SKM-1 treated with dmso at 0.1 percent for 144 hours (cell line): ENCODE data around the gene INSC.

ENCODE experiments used
- DNase-seq: peaks from one replicate; lab custom pipeline; 2025; ENCODE audit not compliant: unreplicated experiment; lab: John Stamatoyannopoulos, UW

The INSC gene

GRCh38 chr11:15278128-15278527, 163.4 kb downstream of the INSC start:
- no peak for DNase-seq

- DNase-seq = no peak
Measured at GRCh38 chr11:15280393-15280792, 165.7 kb downstream of the INSC start.

GRCh38 chr11:15282754-15283153, 168.0 kb downstream of the INSC start:
- DNase-seq = no peak

GRCh38 chr11:15286465-15286864, 171.7 kb downstream of the INSC start:
- no peak for DNase-seq

- DNase-seq = no peak
Measured at GRCh38 chr11:15288863-15289262, 174.1 kb downstream of the INSC start.

DNA sequence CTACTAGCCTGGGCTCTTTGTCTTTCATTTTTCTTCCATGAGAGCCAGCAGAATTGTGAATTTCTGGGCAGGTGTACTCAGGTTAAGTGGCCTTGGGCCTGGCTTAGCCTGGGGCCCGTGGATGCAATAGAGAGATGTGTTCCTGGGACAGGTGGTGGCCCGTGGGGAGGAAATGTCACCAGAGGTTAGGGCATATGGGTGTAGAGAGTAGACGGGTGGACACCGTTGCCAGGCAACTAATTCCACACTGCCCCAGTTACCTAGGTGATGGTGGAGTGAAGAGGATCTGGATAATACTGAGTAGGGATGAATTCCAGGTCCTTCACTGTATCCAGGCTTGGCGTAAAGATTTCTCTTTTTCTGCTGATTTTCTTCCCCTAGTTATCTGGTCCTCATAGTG, 175.0 kb downstream of the INSC start:
- DNase-seq = no peak

DNA sequence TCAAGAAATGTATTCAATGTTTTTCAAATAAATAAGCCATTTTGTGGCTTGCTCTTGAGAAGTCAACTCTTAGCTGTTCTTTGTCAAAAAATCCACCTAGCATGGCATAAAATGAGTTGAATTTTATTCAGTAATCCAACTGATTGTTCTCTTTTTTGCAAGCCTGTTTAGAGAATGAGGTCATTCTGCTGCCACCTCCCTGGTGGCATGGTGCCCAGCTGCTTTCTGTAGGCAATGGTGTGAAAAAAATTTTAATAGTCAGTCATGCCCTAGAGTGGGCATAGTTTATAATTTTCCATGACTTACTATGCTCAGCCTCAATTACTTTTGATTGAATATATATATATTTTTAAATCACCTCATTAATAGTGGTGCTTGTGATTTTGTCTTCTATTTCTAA, 177.2 kb downstream of the INSC start:
- DNase-seq = no peak

GRCh38 chr11:15293975-15294620, 179.4 kb downstream of the INSC start:
- no peak for DNase-seq

- DNase-seq = no peak
Measured at GRCh38 chr11:15295695-15296094, 181.0 kb downstream of the INSC start.
